Myocyte (in vitro differentiated cells): ENCODE results near the gene TRERF1. TPM values are rescaled to one million over a fixed set of nuclear protein-coding genes. Genes with fewer than 3 reads are reported as not detected.

Experiments used
- DNase-seq: peaks from one replicate; pipeline ENCODE4 v3.0.0-alpha.2; 2012; ENCODE audit warnings: low read depth
- total RNA-seq: library from RNA; depleted of rRNA; stranded (reverse); fragments of >200 nt; gene quantifications from 2 replicates; pipeline ENCODE4 v1.2.3, GENCODE V29; 2014

TRERF1 gene
- total RNA-seq, 1 donor from 2014 or later: 1.6 TPM

- DNase-seq: no peak
Observed at GRCh38 chr6:42313038-42313437, 138.7 kb downstream of the TRERF1 start.

GRCh38 chr6:42307141-42307470 lies 144.6 kb downstream of the TRERF1 start:
- no peak for DNase-seq

- DNase-seq: no peak
Observed at GRCh38 chr6:42306439-42307140, 145.1 kb downstream of the TRERF1 start.

GRCh38 chr6:42304053-42304712 lies 147.5 kb downstream of the TRERF1 start:
- DNase-seq: peak; percentile 73

- DNase-seq: no peak
Observed at GRCh38 chr6:42302411-42302810, 149.3 kb downstream of the TRERF1 start.

DNA sequence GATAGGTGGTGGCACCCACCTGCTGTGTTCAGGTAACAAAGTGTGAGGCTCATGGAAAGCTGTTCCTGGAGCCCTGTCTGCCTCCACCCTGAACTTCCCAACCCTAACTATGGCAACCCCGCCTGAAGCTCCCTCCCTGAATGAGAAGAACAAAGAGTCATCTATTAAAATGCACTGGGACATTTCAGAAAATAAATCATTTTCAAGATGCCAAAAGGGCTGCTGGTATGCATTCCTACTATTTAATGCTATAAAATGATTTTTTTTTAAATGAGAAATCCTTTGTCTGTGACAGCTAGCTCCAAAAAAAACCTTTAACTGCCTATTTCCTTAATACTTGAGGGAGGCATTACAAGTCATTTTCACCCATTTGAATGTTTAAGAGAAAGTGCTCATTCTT lies 149.7 kb downstream of the TRERF1 start:
- DNase-seq: no peak

DNA sequence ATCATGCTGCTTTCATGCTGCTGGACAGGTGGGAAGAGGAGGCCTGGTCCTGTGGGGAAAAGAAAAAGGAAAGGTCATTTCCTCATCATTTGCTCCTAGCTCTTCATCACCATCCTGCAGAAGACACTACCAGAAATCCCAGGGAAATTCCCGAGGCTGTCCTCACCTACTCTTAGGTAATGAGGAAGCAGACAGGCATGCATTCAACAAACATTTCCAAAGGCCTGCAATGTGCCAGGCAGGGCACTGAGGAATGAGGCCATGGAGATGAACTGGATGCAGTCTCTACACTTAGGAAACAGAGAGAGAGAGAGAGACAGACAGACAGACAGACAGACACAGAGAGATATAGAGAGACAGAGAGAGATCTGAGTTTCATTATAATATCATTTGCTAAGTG lies 151.0 kb downstream of the TRERF1 start:
- no peak for DNase-seq

GRCh38 chr6:42300185-42300584 lies 151.5 kb downstream of the TRERF1 start:
- no peak for DNase-seq

DNA sequence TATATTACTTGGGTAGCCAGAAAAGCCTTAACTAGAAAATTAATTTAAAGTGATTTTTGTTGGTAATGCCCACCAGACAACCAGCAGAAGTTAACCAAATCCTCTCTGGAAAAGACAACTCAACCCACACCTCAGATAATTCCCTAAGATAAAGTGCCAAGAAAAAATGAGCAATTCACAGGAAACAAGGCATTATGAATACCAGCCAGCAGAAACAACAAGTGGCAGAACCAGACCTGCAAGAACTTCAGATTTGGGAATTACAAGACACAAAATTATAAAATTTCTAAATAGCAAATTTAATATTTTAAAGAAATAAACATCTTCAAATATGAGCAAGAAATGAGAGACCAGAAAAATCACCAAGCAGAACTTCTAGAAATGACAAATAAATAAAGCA lies 154.1 kb downstream of the TRERF1 start:
- no peak for DNase-seq

DNA sequence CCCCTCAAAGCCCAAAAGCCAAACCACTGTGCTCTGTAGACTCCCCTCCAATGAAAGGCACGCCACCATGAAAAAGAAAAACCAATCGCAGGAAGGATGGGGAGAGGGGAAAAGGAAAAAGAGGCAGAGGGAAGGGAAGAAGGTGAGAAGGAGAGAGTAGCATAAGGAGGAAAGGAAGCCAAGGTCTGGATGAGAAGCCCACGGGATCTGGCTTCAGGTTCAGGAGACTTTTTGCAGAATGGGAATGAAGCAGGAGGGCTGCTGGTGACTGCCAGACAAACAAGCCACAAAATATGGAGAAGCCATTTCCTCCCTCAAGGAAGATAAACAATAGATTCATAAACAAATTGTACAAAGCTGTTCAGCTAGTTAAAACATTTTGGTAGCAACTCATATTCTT lies 155.1 kb downstream of the TRERF1 start:
- DNase-seq: no peak

DNA sequence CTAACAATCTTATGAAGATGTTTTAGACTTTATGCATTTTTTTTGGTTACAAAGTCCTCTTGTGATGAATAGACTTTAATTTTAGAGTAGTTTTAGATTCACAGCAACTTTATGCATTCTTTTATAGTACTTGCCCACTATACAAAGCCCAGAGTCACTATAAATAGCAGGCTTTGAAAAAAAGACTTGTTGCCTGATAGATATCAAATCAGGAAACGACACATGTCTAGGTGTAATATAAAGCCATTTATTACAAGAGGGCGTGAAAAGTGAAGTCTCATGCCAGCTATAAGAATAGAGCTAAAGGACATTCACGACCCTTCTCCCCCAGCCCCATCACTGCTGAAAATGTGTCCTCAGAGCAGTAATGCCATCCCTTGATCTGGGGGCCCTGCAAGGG lies 156.0 kb downstream of the TRERF1 start:
- DNase-seq: no peak

DNA sequence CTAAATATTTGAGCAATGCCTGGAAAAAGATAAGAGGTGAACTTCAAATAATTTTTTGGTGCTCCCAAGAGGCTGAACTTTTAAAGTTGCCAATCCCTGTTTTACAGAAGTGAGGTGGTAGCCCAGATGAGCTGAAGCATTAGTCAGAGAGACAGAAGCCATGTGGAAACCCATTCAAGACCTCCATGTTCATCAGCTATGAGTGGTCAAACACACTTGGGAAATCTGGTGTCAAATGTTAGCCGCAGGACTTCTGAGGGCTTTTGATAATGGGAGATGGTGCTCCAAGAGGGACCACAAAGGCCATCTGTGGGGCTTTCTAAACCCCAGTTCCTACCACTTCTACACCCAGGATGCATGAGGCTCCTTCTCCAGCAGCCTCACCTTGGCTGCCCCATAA lies 156.5 kb downstream of the TRERF1 start:
- peak; percentile 92 for DNase-seq

DNA sequence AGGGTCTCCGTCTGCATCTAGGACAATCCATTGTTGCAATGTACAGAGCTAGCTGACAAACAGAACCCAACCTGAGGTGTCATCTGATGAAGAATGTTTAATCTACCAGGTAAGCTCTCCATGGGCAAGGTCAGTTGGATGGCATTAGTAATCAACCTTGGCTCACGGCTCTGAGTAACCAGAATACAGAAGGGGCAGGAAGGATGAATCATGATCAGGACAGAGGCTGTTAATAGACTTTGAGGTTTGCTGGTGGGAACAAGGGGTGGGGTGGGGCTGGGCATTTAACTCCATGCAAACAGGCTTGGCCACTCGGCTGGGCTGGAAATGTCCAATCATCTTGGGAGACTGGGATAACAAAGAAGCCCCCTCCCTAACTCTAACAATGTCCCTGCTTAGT lies 157.0 kb downstream of the TRERF1 start:
- DNase-seq: peak; percentile 93

DNA sequence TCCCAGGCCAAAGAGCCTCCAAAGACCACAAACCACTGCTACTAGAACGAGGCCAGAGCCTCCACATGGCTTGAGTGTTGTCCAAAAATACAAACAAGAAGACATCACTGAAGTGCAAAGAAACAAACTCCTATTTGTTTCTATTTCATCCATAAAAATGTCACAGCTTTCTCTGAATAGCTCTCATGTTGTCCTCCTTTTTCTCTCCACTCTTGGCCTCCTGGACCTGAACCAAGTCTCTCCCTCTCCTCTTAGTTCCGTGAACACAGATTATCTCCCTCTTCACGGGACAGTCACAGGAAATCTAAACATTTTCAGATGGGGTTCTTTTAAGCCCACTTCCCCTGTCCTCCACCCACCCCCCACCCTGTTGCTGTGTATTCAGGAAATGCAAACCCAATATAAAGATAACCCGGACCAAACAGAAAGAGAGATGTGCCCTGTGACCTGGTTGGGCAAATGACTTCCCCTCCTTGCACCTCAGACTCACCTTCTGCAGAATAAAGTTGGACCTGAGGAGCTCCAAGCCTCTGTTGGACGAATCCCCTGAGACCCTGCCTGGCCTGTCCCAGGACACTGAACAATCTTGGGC lies 158.2 kb downstream of the TRERF1 start:
- peak; percentile 25 for DNase-seq

GRCh38 chr6:42292004-42292740 lies 159.6 kb downstream of the TRERF1 start:
- DNase-seq: peak; percentile 52

DNA sequence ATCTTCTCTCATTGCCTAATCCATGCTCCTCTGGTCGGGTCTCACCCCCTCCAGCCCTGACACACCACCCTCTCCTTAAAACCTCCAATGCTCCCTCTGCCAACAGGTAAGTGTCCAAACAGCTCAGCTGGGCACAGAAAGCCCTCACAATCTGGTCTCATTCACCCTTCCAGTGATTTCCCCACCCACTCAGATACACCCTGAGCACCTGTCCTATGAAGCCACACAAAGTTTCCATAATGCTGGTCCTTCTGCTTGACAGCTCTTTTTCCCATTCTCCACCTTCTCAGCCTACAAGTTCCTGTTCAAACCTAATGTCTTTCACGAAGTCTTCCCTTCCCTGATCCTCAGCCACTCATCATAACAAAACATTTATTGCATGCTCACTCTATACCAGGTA lies 164.0 kb downstream of the TRERF1 start:
- no peak for DNase-seq

GRCh38 chr6:42281570-42281969 lies 170.2 kb downstream of the TRERF1 start:
- no peak for DNase-seq

GRCh38 chr6:42280966-42281533 lies 170.7 kb downstream of the TRERF1 start:
- DNase-seq: no peak

DNA sequence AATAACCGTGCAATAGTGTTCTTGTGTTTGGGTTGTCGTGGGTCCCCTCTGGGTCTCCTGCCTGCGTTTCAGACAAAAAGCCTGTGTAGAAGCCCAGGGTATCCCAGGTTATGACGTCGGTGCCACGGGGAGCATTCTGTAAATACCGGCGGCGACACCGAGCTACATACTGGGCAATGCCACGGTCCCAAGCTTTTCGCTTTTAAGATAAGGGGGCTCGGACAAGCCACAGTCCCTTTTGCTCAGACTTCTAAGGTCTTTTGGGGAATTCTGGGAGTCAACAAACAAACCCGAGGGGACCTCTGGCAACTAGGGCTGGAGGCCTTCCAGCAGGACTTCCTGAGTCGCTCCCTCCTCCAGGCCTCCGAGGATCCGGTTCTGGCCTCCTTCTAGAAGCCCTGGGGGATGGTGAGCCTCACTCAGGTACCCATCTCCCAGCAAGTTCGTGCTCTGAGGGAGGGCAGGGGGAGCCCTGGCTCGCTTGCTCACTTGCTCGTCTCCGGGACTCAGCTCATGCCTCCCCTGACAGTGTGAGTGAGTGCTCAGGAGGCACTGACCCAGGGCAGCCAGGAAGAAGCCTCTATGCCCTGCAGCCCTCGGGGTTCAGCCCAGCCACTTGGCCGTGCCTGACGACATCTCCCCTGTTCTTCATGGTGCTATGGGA lies 171.6 kb downstream of the TRERF1 start:
- DNase-seq: no peak

DNA sequence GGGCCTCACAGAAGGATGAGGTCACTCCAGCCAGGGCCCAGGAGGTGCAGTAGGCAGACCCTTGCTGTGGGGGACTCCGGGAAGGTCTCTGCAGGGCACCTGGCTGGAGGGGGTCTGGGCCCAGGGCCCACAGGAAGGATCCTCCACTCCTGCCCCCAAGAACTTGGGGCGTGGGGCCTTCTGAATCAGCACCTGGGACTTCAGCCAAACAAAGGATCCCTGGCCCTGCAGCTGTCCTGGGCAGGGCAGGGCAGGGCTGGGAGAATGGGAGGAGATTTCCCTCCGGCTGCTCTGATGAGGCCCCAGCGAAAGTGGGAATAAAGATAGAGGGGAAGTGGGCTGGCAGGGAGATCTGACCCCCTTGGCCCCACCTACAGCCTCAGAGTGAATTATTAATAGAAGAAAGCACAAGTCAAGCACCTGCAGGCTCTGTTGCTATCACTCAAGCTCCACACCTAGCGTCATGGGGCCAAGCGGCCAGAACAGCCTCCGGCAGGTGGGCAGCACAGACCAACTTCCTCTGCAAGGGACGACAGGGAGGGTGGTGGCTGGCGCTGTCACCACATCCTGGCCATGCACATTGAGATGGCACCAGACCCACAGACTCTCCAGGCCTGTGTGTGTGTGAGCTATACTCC lies 172.5 kb downstream of the TRERF1 start:
- DNase-seq: peak; percentile 93
